IgD-negative memory B cell (primary cell): ENCODE measurements around the gene EHHADH. TPM values are rescaled to one million over a fixed set of nuclear protein-coding genes. Genes with fewer than 3 reads are reported as not detected.

ENCODE experiments used
- H3K27ac Mint-ChIP-seq, 3 donors: one replicate each; pipeline ENCODE4 v1.8.0; 2020 to 2022; ENCODE audit warnings: mild to moderate bottlenecking in 3 of 3, mixed read lengths in 3 of 3, moderate library complexity in 1 of 3
- H3K27me3 Mint-ChIP-seq: one replicate; pipeline ENCODE4 v1.8.0; 2021; ENCODE audit warnings: mixed read lengths
- H3K36me3 Mint-ChIP-seq: one replicate; pipeline ENCODE4 v1.8.0; 2020; ENCODE audit warnings: mild to moderate bottlenecking, mixed read lengths
- H3K4me1 Mint-ChIP-seq, 3 donors: one replicate each; pipeline ENCODE4 v1.8.0; 2020 to 2022; ENCODE audit warnings: mixed read lengths in 3 of 3, mild to moderate bottlenecking in 1 of 3
- H3K4me3 Mint-ChIP-seq, 4 donors: one replicate each; pipeline ENCODE4 v1.8.0; 2020 to 2022; ENCODE audit warnings: mild to moderate bottlenecking in 4 of 4, mixed read lengths in 4 of 4, moderate library complexity in 3 of 4
- H3K9me3 Mint-ChIP-seq, 3 donors: one replicate each; pipeline ENCODE4 v1.8.0; 2020 to 2021; ENCODE audit warnings: mixed read lengths in 3 of 3, mild to moderate bottlenecking in 1 of 3
- polyA plus RNA-seq: library from polyadenylated mRNA; unstranded; fragments of 300-500 nt; fragmentation: Illumina TruSeq; gene quantifications from one replicate; pipeline ENCODE4 v1.2.3, GENCODE V29; 2021

EHHADH gene
- polyA plus RNA-seq, 1 donor from 2014 or later, result 0.84 TPM

- Mint-ChIP-seq H3K4me3 (no peak overlapping the region), H3K36me3 (no peaks in the 10 kb centered on the region)
Measured at GRCh38 chr3:185225080-185225479, 28.8 kb downstream of the EHHADH start.

GRCh38 chr3:185221203-185221602 lies 32.6 kb downstream of the EHHADH start:
- no peaks in the 10 kb centered on the region for H3K27me3 Mint-ChIP-seq
- peaks cover 0 to 5% (median 0%) of the 10 kb centered on the region in 3 donors for H3K4me1 Mint-ChIP-seq
- H3K4me3 Mint-ChIP-seq, result no peak overlapping the region
- no peaks in the 10 kb centered on the region for H3K36me3 Mint-ChIP-seq
- H3K27ac Mint-ChIP-seq, result no peak overlapping the region
- H3K9me3 Mint-ChIP-seq, result no peaks in the 10 kb centered on the region

More at GRCh38 chr3:185225080-185225479, 28.8 kb downstream of the EHHADH start:
- Mint-ChIP-seq H3K27ac (peak overlapping the region in 1 of 3 donors; percentile 20), H3K27me3 (no peaks in the 10 kb centered on the region), H3K9me3 (no peaks in the 10 kb centered on the region), H3K4me1 (no peaks in the 10 kb centered on the region)

- no peaks in the 10 kb centered on the region for H3K27me3 Mint-ChIP-seq
- peaks cover 0 to 5% (median 0%) of the 10 kb centered on the region in 3 donors for H3K4me1 Mint-ChIP-seq
- no peaks in the 10 kb centered on the region for H3K9me3 Mint-ChIP-seq
- no peak overlapping the region for H3K27ac Mint-ChIP-seq
- H3K36me3 Mint-ChIP-seq, result no peaks in the 10 kb centered on the region
- no peak overlapping the region for H3K4me3 Mint-ChIP-seq
Measured at GRCh38 chr3:185216607-185216958, 37.3 kb downstream of the EHHADH start.

GRCh38 chr3:185215873-185216606 lies 37.8 kb downstream of the EHHADH start:
- no peaks in the 10 kb centered on the region for H3K9me3 Mint-ChIP-seq
- H3K27me3 Mint-ChIP-seq, result no peaks in the 10 kb centered on the region
- peaks cover 0 to 5% (median 0%) of the 10 kb centered on the region in 3 donors for H3K4me1 Mint-ChIP-seq
- no peak overlapping the region for H3K4me3 Mint-ChIP-seq
- no peak overlapping the region for H3K27ac Mint-ChIP-seq
- no peaks in the 10 kb centered on the region for H3K36me3 Mint-ChIP-seq

GRCh38 chr3:185212559-185212958 lies 41.3 kb downstream of the EHHADH start:
- Mint-ChIP-seq H3K27me3 (no peaks in the 10 kb centered on the region), H3K9me3 (no peaks in the 10 kb centered on the region), H3K36me3 (no peaks in the 10 kb centered on the region), H3K4me1 (peaks cover 11 to 13% (median 11%) of the 10 kb centered on the region in 3 donors), H3K4me3 (no peak overlapping the region), H3K27ac (no peak overlapping the region)

- peaks cover 13 to 16% (median 15%) of the 10 kb centered on the region in 3 donors for H3K4me1 Mint-ChIP-seq
- H3K4me3 Mint-ChIP-seq, result no peak overlapping the region
- no peaks in the 10 kb centered on the region for H3K36me3 Mint-ChIP-seq
- no peak overlapping the region for H3K27ac Mint-ChIP-seq
- H3K27me3 Mint-ChIP-seq, result no peaks in the 10 kb centered on the region
- H3K9me3 Mint-ChIP-seq, result no peaks in the 10 kb centered on the region
Measured at GRCh38 chr3:185212086-185212485, 41.8 kb downstream of the EHHADH start.

- Mint-ChIP-seq H3K9me3 (no peaks in the 10 kb centered on the region), H3K4me1 (peaks cover 8 to 16% (median 15%) of the 10 kb centered on the region in 3 donors), H3K4me3 (no peak overlapping the region), H3K36me3 (no peaks in the 10 kb centered on the region), H3K27me3 (no peaks in the 10 kb centered on the region), H3K27ac (no peak overlapping the region)
Measured at GRCh38 chr3:185210621-185211142, 43.2 kb downstream of the EHHADH start.

GRCh38 chr3:185208823-185209222 lies 45.0 kb downstream of the EHHADH start:
- Mint-ChIP-seq H3K4me3 (no peak overlapping the region), H3K36me3 (no peaks in the 10 kb centered on the region), H3K9me3 (no peaks in the 10 kb centered on the region), H3K4me1 (peaks cover 8 to 16% (median 15%) of the 10 kb centered on the region in 3 donors), H3K27ac (no peak overlapping the region), H3K27me3 (no peaks in the 10 kb centered on the region)

GRCh38 chr3:185207931-185208746 lies 45.7 kb downstream of the EHHADH start:
- peaks cover 3% of the 10 kb centered on the region for H3K36me3 Mint-ChIP-seq
- no peaks in the 10 kb centered on the region for H3K9me3 Mint-ChIP-seq
- peak overlapping the region in 2 of 3 donors; percentile 24 to 69 for H3K27ac Mint-ChIP-seq
- peak overlapping the region in 1 of 4 donors; percentile 92 for H3K4me3 Mint-ChIP-seq
- H3K4me1 Mint-ChIP-seq, result peaks cover 8 to 16% (median 15%) of the 10 kb centered on the region in 3 donors
- H3K27me3 Mint-ChIP-seq, result no peaks in the 10 kb centered on the region

GRCh38 chr3:185207481-185207880 lies 46.4 kb downstream of the EHHADH start:
- peak overlapping the region in 2 of 4 donors; percentile 49 to 92 for H3K4me3 Mint-ChIP-seq
- H3K36me3 Mint-ChIP-seq, result peaks cover 3% of the 10 kb centered on the region
- no peaks in the 10 kb centered on the region for H3K27me3 Mint-ChIP-seq
- no peaks in the 10 kb centered on the region for H3K9me3 Mint-ChIP-seq
- peak overlapping the region in 1 of 3 donors; percentile 63 for H3K27ac Mint-ChIP-seq
- H3K4me1 Mint-ChIP-seq, result peaks cover 8 to 16% (median 15%) of the 10 kb centered on the region in 3 donors

- Mint-ChIP-seq H3K4me1 (peaks cover 8 to 16% (median 15%) of the 10 kb centered on the region in 3 donors), H3K9me3 (no peaks in the 10 kb centered on the region), H3K27ac (no peak overlapping the region), H3K27me3 (no peaks in the 10 kb centered on the region), H3K4me3 (no peak overlapping the region), H3K36me3 (peaks cover 5% of the 10 kb centered on the region)
Measured at GRCh38 chr3:185205865-185206264, 48.0 kb downstream of the EHHADH start.

GRCh38 chr3:185204894-185205293 lies 49.0 kb downstream of the EHHADH start:
- Mint-ChIP-seq H3K27me3 (no peaks in the 10 kb centered on the region), H3K27ac (no peak overlapping the region), H3K36me3 (peaks cover 5% of the 10 kb centered on the region), H3K4me1 (peaks cover 8 to 16% (median 15%) of the 10 kb centered on the region in 3 donors), H3K4me3 (no peak overlapping the region), H3K9me3 (no peaks in the 10 kb centered on the region)

GRCh38 chr3:185200639-185201038 lies 53.2 kb downstream of the EHHADH start:
- Mint-ChIP-seq H3K27me3 (no peaks in the 10 kb centered on the region), H3K9me3 (no peaks in the 10 kb centered on the region), H3K4me1 (peaks cover 0 to 2% (median 0%) of the 10 kb centered on the region in 3 donors), H3K36me3 (peaks cover 5% of the 10 kb centered on the region), H3K27ac (no peak overlapping the region), H3K4me3 (no peak overlapping the region)

- Mint-ChIP-seq H3K4me3 (no peak overlapping the region), H3K27me3 (no peaks in the 10 kb centered on the region), H3K27ac (no peak overlapping the region), H3K4me1 (peaks cover 0 to 2% (median 0%) of the 10 kb centered on the region in 3 donors), H3K36me3 (peaks cover 9% of the 10 kb centered on the region), H3K9me3 (peaks cover 0 to 4% (median 3%) of the 10 kb centered on the region in 3 donors)
Measured at GRCh38 chr3:185199671-185200070, 54.2 kb downstream of the EHHADH start.

GRCh38 chr3:185199206-185199605 lies 54.6 kb downstream of the EHHADH start:
- H3K27me3 Mint-ChIP-seq, result no peaks in the 10 kb centered on the region
- H3K9me3 Mint-ChIP-seq, result peaks cover 0 to 5% (median 3%) of the 10 kb centered on the region in 3 donors
- peaks cover 0 to 2% (median 0%) of the 10 kb centered on the region in 3 donors for H3K4me1 Mint-ChIP-seq
- no peak overlapping the region for H3K27ac Mint-ChIP-seq
- peaks cover 9% of the 10 kb centered on the region for H3K36me3 Mint-ChIP-seq
- H3K4me3 Mint-ChIP-seq, result no peak overlapping the region
